Large intestine (tissue), 3 donors: Measurements from ENCODE around the gene SLC6A13. TPM values are rescaled to one million over a fixed set of nuclear protein-coding genes. Genes with fewer than 3 reads are reported as not detected.
A peak's percentile ranks its signal among the peaks of the same experiment; 100 is the strongest.
"Not testable (repeated sequence)": the region's sequence is repeated elsewhere in the genome, so short reads cannot be mapped to it uniquely, and the experiment has no call there.

ENCODE experiments used
- DNase-seq, 2 donors: peaks; one replicate each; pipeline versions ENCODE4 v3.0.0 to v3.0.0-alpha.2; 2013
- H3K27ac ChIP-seq: one replicate; pipeline ENCODE4 v1.5.1; 2013; ENCODE audit warnings: low read length
- H3K27me3 ChIP-seq: 2 replicates; pipeline ENCODE4 v1.6.1; 2013; ENCODE audit warnings: low read length; ENCODE audit not compliant: control insufficient read depth, insufficient read depth
- H3K36me3 ChIP-seq: 2 replicates; pipeline ENCODE4 v1.6.1; 2013; ENCODE audit warnings: low read length; ENCODE audit not compliant: control insufficient read depth, insufficient read depth
- H3K4me1 ChIP-seq: one replicate; pipeline ENCODE4 v1.6.1; 2013; ENCODE audit warnings: low read length; ENCODE audit not compliant: control insufficient read depth, insufficient read depth
- H3K4me3 ChIP-seq: one replicate; pipeline ENCODE4 v1.5.1; 2013; ENCODE audit warnings: low read length
- H3K9me3 ChIP-seq: one replicate; pipeline ENCODE4 v1.6.1; 2013; ENCODE audit warnings: mild to moderate bottlenecking, low read depth, low read length, moderate library complexity; ENCODE audit not compliant: control insufficient read depth
- WGBS: methylation state at CpG from one replicate; pipeline ENCODE4 v1.1.5; 2013; ENCODE audit warnings: low lambda C conversion rate; ENCODE audit not compliant: insufficient coverage; 5-methylcytosine and 5-hydroxymethylcytosine counted together
- polyA plus RNA-seq: library from polyadenylated mRNA; unstranded; fragments of 120-200 nt; gene quantifications from one replicate; pipeline ENCODE4 v1.2.1, GENCODE V29; 2013

The SLC6A13 gene
- polyA plus RNA-seq, 1 donor, result 0.28 TPM

DNA sequence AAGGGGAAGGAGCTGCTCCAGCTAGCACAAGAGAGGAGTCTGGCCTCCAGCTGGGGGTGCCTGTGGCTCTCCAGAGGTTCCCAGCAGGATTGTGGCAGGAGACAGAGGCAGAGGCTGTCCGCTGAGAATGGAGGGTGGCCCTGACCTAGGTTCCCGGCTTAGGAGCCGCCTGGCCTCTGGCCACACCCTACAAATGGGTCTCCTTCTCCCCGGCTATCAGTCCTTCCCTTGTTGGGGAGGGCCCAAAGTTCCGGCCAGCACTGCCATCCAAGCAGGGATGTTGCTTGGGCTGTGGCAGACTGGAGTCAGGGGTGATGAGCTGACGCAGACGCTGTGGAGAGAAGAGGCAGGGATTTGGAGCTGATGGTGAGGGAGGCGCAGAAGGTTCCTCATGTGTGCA is 71.8 kb downstream of the SLC6A13 start:
- Histone ChIP-seq H3K4me3 (no peak overlapping the region), H3K36me3 (no peaks in the 10 kb centered on the region), H3K9me3 (no peaks in the 10 kb centered on the region), H3K27ac (no peak overlapping the region), H3K4me1 (peaks cover 5% of the 10 kb centered on the region), H3K27me3 (peaks cover 23% of the 10 kb centered on the region)
- WGBS, result no CpG with 5 or more reads among the region's 8 CpGs
- DNase-seq, result no peak

DNA sequence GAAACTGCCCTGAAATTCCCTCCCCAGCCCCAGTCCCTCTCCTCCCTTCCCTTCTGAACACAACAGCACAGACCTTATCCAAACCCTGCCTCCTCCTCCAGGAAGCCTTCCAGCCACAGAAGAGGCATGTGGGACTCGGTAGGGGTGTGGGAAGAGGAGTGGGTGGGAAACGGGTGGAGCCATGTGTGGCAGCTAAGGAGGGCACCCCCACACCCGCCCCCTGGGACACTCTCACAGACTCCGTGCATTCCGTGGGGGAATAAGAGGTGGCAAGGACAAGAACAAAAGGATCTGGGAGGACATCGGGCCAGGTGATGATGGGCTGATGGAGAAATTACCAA is 73.0 kb downstream of the SLC6A13 start:
- DNase-seq, result no peak
- H3K9me3 ChIP-seq, result no peaks in the 10 kb centered on the region
- H3K27ac ChIP-seq, result no peak overlapping the region
- peaks cover 17% of the 10 kb centered on the region for H3K27me3 ChIP-seq
- peaks cover 5% of the 10 kb centered on the region for H3K4me1 ChIP-seq
- WGBS, result 40% methylated on average over 1 of the region's 6 CpGs
- H3K4me3 ChIP-seq, result no peak overlapping the region
- H3K36me3 ChIP-seq, result no peaks in the 10 kb centered on the region

DNA sequence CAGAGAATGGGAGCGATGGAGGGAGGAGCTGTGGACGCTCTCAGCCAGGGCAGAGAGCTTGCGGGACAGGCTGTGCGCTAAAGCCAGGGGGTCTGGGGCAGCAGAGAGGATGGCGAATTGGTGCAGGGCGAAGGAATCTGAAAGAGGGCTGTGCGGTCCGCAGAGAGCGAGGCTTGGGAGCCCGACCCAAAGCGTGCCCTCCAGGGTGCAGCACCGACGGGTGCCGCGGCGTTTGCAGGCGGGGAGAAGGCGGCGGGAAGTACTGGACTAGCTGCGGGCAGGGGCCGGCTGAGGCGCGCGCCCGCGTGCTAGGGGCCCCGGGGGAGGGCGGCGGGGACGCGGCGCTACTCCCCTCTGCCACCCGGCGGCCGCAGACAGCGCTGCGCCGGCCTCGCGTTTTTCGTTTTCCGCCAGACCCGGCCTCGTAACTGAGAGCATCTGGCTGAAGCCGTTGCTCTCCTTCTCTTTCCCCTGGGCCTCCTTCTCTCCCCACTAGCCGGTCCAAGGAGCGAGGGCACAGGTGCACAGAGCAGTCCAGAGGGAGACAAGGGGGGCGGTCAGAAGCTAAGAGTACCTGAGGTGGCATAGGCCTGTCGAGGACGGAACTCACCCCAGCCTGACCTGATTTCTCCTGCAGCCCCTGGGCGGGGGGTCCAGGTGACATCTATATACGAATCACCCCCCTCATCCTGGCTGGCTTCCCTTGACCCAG is 73.6 kb downstream of the SLC6A13 start:
- H3K4me1 ChIP-seq, result peaks cover 5% of the 10 kb centered on the region
- H3K36me3 ChIP-seq, result no peaks in the 10 kb centered on the region
- H3K4me3 ChIP-seq, result peak overlapping the region; percentile 42
- H3K27ac ChIP-seq, result no peak overlapping the region
- peaks cover 16% of the 10 kb centered on the region for H3K27me3 ChIP-seq
- no CpG with 5 or more reads among the region's 52 CpGs for WGBS
- H3K9me3 ChIP-seq, result no peaks in the 10 kb centered on the region
- DNase-seq, result peak; percentile 62 to 82

DNA sequence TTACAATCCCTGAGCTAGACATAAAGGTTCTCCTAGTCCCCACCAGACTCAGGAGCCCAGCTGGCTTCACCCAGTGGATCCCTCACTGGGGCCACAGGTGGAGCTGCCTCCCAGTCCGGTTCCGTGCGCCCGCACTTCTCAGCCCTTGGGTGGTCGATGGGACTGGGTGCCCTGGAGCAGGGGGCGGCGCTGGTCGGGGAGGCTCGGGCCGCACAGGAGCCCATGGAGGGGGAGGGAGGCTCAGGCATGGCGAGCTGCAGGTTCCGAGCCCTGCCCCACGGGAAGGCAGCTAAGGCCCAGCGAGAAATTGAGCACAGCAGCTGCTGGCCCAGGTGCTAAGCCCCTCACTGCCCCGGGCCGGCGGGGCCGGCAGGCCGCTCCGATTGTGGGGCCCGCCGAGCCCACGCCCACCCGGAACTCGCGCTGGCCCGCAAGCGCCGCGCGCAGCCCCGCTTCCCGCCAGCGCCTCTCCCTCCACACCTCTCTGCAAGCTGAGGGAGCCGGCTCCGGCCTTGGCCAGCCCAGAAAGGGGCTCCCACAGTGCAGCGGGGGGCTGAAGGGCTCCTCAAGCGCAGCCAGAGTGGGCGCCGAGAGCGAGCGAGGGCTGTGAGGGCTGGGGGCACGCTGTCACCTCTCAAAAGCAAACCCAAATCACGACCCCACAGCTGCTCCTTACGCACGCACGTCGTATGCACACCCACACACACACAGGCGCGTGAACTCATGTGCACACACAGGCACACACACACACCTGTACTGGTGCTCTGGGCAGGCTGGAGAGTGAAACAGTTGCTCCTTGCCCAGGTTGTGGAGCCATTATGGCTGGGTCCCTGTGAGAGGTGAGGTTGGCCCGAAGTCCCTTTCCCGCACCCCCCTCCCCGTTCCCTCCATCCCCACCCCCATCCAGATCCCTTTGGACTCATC is 74.4 kb downstream of the SLC6A13 start:
- not testable (repeated sequence) for H3K27ac ChIP-seq, H3K4me1 ChIP-seq, H3K36me3 ChIP-seq, H3K9me3 ChIP-seq
- Histone ChIP-seq H3K27me3 (peaks cover 13% of the 10 kb centered on the region), H3K4me3 (peak overlapping the region; percentile 42)
- WGBS, result no CpG with 5 or more reads among the region's 53 CpGs
- DNase-seq, result peak in 1 of 2 donors; percentile 51

DNA sequence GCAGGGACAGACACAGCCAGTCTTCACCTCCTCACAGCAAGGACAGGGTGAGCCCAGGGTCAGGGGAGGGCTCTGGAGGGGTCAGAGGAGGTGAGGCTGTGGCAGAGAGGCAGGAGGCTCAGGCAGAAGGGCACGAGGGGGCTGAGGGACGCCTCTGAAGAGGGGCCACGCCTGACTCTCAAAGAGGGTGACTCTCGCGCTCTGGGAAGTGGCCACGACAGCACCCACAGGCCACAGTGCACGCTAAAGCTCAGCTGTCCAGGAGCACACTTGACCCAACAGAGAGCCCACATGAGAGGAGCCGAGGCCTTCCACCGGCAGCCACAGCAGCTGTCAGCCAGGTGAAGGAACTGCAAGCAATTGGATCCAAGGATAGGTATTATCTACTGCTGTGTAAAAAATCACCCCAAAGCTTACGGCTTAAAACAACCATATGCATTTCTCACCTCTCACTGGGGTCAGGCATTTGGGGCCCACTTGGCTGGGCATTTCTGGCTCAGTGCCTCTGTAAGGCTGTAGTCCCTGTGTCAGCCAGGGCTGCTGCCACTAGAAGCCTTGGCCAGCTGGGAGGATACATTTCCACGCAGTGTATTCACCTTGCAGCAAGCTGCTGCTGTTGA is 76.5 kb downstream of the SLC6A13 start:
- no CpG with 5 or more reads among the region's 11 CpGs for WGBS
- H3K36me3 ChIP-seq, result no peaks in the 10 kb centered on the region
- no peak for DNase-seq
- H3K27ac ChIP-seq, result no peak overlapping the region
- peaks cover 5% of the 10 kb centered on the region for H3K4me1 ChIP-seq
- H3K9me3 ChIP-seq, result no peaks in the 10 kb centered on the region
- H3K4me3 ChIP-seq, result no peak overlapping the region
- peaks cover 2% of the 10 kb centered on the region for H3K27me3 ChIP-seq

DNA sequence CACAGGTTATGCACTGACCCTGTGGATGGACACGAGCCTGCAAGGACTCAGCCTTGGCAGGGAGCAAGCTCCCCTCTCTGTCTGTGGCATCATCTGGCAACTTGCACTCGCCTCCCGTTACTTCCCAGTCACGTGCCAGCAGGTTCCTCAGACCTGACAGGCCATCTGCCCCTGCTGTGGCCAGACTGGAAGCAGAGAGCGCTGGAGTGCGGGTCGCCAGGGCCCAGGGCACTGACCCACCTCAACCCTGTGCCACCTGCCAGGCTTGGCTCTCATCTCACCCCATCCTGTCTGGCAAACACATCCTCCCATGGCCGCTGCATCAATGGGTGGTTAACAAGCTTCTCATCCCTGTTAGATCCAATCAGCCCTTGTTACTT is 77.1 kb downstream of the SLC6A13 start:
- H3K27me3 ChIP-seq, result no peaks in the 10 kb centered on the region
- H3K4me3 ChIP-seq, result no peak overlapping the region
- peaks cover 5% of the 10 kb centered on the region for H3K4me1 ChIP-seq
- no peak for DNase-seq
- WGBS, result 100% methylated on average over 1 of the region's 8 CpGs
- H3K9me3 ChIP-seq, result no peaks in the 10 kb centered on the region
- no peak overlapping the region for H3K27ac ChIP-seq
- H3K36me3 ChIP-seq, result no peaks in the 10 kb centered on the region

DNA sequence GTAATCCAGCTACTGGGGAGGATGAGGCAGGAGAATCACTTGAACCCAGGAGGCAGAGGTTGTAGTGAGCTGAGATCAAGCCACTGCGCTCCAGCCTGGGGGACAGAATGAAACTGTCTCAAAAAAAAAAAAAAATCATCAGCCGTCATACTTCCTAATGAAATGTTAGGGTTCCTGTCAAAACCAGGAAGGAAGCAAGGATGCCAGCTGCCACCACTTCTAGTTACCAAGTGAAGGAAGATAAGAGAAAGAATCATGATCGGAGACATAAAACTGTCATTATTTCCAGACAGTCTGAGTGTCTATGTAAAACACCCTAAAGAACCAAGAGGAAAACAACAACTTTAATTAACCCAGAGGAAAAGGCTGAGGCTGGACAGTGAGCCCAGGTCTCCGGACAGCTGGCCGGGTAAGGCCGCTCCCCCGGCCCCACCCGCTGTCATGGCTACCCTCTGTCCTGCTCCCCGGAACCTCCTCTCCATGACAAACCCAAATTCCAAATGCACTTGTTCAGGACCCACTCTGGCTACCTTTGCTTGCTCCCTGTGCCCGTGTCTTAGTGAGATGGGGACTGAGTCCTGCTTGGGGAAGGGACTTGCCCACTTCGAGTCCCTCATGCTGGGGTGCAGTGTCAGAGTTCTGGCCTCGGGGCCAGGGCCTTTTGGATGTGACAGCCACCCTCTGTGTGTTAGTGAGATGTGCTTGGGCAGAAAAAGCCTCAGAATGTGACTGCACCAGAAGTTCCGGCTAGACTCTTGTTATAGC is 77.6 kb downstream of the SLC6A13 start:
- H3K27ac ChIP-seq, result no peak overlapping the region
- no peaks in the 10 kb centered on the region for H3K36me3 ChIP-seq
- H3K9me3 ChIP-seq, result no peaks in the 10 kb centered on the region
- WGBS, result 100% methylated on average over 1 of the region's 13 CpGs
- H3K27me3 ChIP-seq, result no peaks in the 10 kb centered on the region
- peaks cover 5% of the 10 kb centered on the region for H3K4me1 ChIP-seq
- no peak for DNase-seq
- H3K4me3 ChIP-seq, result no peak overlapping the region

DNA sequence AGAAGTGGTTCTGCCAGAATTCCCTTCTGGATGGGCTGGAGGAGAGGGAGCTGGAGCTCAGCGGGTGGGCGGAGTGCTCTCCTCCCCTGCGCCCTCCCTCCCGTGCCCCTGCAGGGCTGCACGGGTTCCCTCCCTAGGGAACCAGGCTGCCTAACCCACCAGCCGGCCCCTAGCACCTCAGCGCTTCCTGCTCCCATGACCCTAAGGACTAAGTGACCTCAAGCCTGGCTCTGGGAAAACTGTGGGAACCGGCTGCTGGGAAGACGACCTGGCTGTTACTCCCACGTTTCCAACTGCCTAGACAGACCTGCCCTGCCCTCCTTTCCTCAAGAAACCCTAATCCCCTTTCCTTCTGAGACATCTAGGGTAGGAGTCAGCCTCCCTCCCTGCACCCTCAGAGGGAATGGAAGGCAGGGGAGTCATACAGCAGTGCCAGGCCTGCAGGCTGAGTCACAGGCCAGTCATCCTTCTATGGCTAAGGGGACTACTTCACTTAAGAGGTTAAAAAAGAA is 80.2 kb downstream of the SLC6A13 start:
- Histone ChIP-seq H3K36me3 (no peaks in the 10 kb centered on the region), H3K4me3 (no peak overlapping the region), H3K9me3 (no peaks in the 10 kb centered on the region), H3K27ac (no peak overlapping the region), H3K4me1 (no peaks in the 10 kb centered on the region), H3K27me3 (no peaks in the 10 kb centered on the region)
- DNase-seq, result no peak
- no CpG with 5 or more reads among the region's 10 CpGs for WGBS

DNA sequence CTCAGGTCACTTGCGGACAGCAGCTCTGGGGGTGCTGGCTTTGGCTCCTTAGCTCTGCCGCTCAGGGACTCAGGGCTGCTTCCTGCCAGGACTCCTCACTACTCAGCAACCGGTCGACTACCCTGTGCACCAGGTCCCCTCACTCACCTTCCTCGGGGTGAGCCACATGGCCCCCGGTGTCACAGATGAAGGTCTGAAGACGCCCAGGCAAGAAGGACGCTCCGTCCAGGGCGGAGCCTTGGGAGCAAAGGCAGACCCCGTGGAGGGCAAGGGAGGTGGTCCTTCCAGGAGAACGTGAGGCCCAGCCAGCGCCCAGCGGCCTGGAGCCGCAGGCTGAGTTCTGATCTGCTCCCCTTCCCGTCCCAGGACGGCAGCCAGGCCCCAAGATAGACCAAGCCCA is 80.7 kb downstream of the SLC6A13 start:
- no peak for DNase-seq
- Histone ChIP-seq H3K27me3 (no peaks in the 10 kb centered on the region), H3K4me3 (no peak overlapping the region), H3K36me3 (no peaks in the 10 kb centered on the region), H3K27ac (no peak overlapping the region), H3K9me3 (no peaks in the 10 kb centered on the region), H3K4me1 (peaks cover under 1% of the 10 kb centered on the region)
- WGBS, result no CpG with 5 or more reads among the region's 17 CpGs

DNA sequence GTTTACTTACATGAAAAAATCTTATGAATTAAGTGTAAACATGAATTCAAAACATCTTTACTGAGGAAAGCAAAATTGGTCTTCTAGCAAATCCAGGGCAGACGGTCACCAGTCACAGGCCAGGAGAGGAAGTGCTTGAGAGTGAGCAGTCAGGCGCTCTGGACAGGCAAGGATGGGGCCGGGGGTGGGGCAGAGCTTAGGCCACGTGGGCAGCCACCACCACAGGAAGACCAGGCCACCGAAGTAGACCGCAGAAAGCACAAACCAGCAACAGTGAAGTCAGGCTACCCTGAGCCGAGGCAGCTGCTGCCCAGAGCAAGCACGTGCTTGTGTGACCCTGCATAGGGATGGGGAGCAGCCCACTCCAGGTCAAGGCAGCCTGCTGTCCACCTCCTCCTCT is 82.2 kb downstream of the SLC6A13 start:
- H3K27me3 ChIP-seq, result no peaks in the 10 kb centered on the region
- no peaks in the 10 kb centered on the region for H3K36me3 ChIP-seq
- DNase-seq, result no peak
- no peak overlapping the region for H3K27ac ChIP-seq
- no peak overlapping the region for H3K4me3 ChIP-seq
- no CpG with 5 or more reads among the region's 8 CpGs for whole genome bisulfite sequencing
- H3K9me3 ChIP-seq, result no peaks in the 10 kb centered on the region
- peaks cover 14% of the 10 kb centered on the region for H3K4me1 ChIP-seq
